ENCODE measurements around the gene POGLUT2.

The POGLUT2 gene

DNA sequence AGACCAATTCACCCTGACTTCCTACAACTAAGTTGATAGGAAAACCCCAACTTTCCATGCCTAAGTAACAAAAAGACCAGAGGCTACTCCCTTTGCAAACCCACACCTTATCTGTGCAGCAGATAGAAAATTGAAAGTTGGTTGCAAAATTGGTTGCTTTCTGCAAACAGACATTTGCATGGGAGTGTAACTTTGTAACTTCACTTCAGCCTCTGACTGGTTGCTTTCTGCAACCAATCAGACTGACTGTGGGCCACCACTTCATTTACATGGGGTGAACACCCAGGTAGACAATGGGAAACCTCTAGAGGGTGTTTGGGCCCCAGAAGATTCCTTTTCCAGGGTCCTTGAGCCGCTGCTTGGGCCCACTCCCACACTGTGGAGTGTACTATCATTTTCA lies 35.0 kb downstream of the POGLUT2 start:
- DNase-seq, result no peak

GRCh38 chr13:102761071-102761470 lies 37.7 kb downstream of the POGLUT2 start:
- DNase-seq, result no peak

DNA sequence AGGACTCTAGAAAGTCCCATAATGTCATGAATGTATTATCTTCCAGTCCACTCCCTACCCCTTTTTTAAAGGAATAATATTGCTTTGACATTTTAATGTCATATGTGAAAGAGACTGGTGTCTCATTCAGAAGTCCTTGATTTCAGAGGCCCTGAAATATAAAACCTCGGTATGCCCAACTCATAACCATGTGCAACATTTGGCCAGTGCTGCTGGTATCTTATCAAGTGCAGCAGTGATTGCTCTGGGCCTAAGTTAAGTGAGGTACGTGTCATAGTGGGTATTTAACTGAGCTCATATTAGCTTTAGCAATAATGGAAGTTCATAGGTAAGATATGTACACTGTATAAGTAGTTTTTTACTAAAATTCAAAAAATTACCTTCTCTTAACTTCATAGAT lies 39.9 kb downstream of the POGLUT2 start:
- no peak for DNase-seq

- no peak for DNase-seq
Measured at GRCh38 chr13:102757006-102757405, 41.8 kb downstream of the POGLUT2 start.

GRCh38 chr13:102751886-102752285 lies 46.9 kb downstream of the POGLUT2 start:
- no peak for DNase-seq

GRCh38 chr13:102742506-102742905 lies 56.3 kb downstream of the POGLUT2 start:
- no peak for DNase-seq

DNA sequence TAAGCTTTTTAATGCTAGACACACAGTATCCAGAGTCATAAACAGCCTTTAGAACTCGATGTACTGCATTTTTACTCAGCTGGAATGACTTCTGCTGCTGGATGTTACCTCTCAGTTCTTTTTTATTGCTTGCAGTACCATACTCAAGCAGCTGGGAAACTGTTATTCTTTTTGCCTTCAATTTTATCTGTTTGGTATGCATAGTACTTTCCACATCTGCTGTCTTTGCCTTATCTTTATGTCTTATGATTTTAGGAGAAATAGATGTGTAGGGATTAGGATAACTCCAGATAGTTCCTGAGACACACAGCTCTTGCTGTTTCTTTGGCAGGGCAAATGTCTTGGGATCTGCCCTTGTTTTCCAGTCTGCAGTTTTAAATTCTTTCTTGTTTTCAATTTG lies 56.7 kb downstream of the POGLUT2 start:
- no peak for DNase-seq
